ENCODE measurements around the gene GPRIN1.
"Not testable (repeated sequence)": the region's sequence is repeated elsewhere in the genome, so short reads cannot be mapped to it uniquely, and the experiment has no call there.

The GPRIN1 gene

GRCh38 chr5:176601901-176602482 lies 8.0 kb downstream of the GPRIN1 start:
- no peak for DNase-seq (ENCODE audit: low spot score)
- no peaks in the 10 kb centered on the region for H3K4me1 ChIP-seq (ENCODE audit: insufficient read depth, poor library complexity, severe bottlenecking)
- no peak overlapping the region for H3K27ac ChIP-seq (ENCODE audit: poor library complexity, severe bottlenecking)
- no peaks in the 10 kb centered on the region for H3K27me3 ChIP-seq (ENCODE audit: insufficient read depth, poor library complexity, severe bottlenecking)
- no peaks in the 10 kb centered on the region for H3K36me3 ChIP-seq (ENCODE audit: low read depth)
- no peak for TF ChIP-seq CTCF (IDR thresholded peaks at IDR 0.05; ENCODE audit: poor library complexity, severe bottlenecking)
- H3K9me3 ChIP-seq (ENCODE audit: severe bottlenecking) = no peaks in the 10 kb centered on the region
- no peak for ATAC-seq (ENCODE audit: low read depth)
- H3K4me3 ChIP-seq (ENCODE audit: severe bottlenecking) = no peak overlapping the region

- H3K36me3 ChIP-seq (ENCODE audit: low read depth); ATAC-seq (ENCODE audit: low read depth); H3K4me1 ChIP-seq (ENCODE audit: insufficient read depth, poor library complexity, severe bottlenecking); H3K9me3 ChIP-seq (ENCODE audit: severe bottlenecking); H3K27ac ChIP-seq (ENCODE audit: poor library complexity, severe bottlenecking); H3K4me3 ChIP-seq (ENCODE audit: severe bottlenecking); H3K27me3 ChIP-seq (ENCODE audit: insufficient read depth, poor library complexity, severe bottlenecking): not testable (repeated sequence)
- peak; percentile 67 for DNase-seq (ENCODE audit: low spot score)
These were observed 10.1 kb downstream of the GPRIN1 start for GRCh38 chr5:176599749-176600430.

GRCh38 chr5:176597417-176598389 lies 12.3 kb downstream of the GPRIN1 start:
- Histone ChIP-seq H3K27ac (ENCODE audit: poor library complexity, severe bottlenecking) (no peak overlapping the region), H3K27me3 (ENCODE audit: insufficient read depth, poor library complexity, severe bottlenecking) (no peaks in the 10 kb centered on the region), H3K4me1 (ENCODE audit: insufficient read depth, poor library complexity, severe bottlenecking) (no peaks in the 10 kb centered on the region), H3K9me3 (ENCODE audit: severe bottlenecking) (no peaks in the 10 kb centered on the region), H3K4me3 (ENCODE audit: severe bottlenecking) (no peak overlapping the region), H3K36me3 (ENCODE audit: low read depth) (no peaks in the 10 kb centered on the region)
- no peak for TF ChIP-seq CTCF (IDR thresholded peaks at IDR 0.05; ENCODE audit: poor library complexity, severe bottlenecking)
- DNase-seq (ENCODE audit: low spot score) = peak; percentile 68
- ATAC-seq (ENCODE audit: low read depth) = no peak

- H3K4me3 ChIP-seq (ENCODE audit: severe bottlenecking) = no peak overlapping the region
- peak; percentile 18; the same call in 1 of the 3 replicates for ATAC-seq (ENCODE audit: low read depth)
These were observed 13.1 kb downstream of the GPRIN1 start for GRCh38 chr5:176596689-176597416.

More at GRCh38 chr5:176596689-176597416, 13.1 kb downstream of the GPRIN1 start:
- no peaks in the 10 kb centered on the region for H3K36me3 ChIP-seq (ENCODE audit: low read depth)
- peak; percentile 70 for DNase-seq (ENCODE audit: low spot score)
- peak; percentile 28 for TF ChIP-seq CTCF (IDR thresholded peaks at IDR 0.05; ENCODE audit: poor library complexity, severe bottlenecking)
- no peaks in the 10 kb centered on the region for H3K4me1 ChIP-seq (ENCODE audit: insufficient read depth, poor library complexity, severe bottlenecking)
- no peaks in the 10 kb centered on the region for H3K9me3 ChIP-seq (ENCODE audit: severe bottlenecking)
- no peaks in the 10 kb centered on the region for H3K27me3 ChIP-seq (ENCODE audit: insufficient read depth, poor library complexity, severe bottlenecking)
- no peak overlapping the region for H3K27ac ChIP-seq (ENCODE audit: poor library complexity, severe bottlenecking)

All from RWPE2 (cell line).